ENCODE data around the gene RPP25.
"Not testable (repeated sequence)": the region's sequence is repeated elsewhere in the genome, so short reads cannot be mapped to it uniquely, and the experiment has no call there.

Gene RPP25

DNA sequence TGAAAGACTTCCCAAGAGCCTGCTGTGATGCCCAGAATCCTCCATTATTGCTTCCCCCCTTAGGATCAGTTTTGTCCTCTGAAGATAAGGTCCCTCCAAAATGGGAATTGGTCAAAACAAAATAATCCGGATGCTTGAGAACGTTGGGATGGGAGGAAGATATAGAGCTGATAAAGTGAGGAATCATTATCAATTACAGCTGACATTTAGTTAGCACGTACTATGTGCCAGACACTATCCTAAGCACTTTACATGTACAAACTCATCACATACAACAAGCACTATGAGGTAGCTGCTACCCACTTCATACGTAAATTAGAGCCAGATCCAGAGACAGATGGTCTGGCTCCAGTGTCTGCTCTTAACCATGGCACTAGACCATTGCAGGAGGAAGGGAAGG lies 6.6 kb upstream of the RPP25 start:
- in situ Hi-C loops (cut with MboI; ENCODE audit: low sequenced_read_pairs), result no loop called here

- in situ Hi-C loops (cut with MboI; ENCODE audit: low sequenced_read_pairs), result no loop called here
These were observed 6.1 kb upstream of the RPP25 start for GRCh38 chr15:74962671-74963070.

- in situ Hi-C loops (cut with MboI; ENCODE audit: low sequenced_read_pairs), result no loop called here
These were observed 5.6 kb upstream of the RPP25 start for GRCh38 chr15:74962219-74962618.

GRCh38 chr15:74961616-74962015 lies 5.0 kb upstream of the RPP25 start:
- in situ Hi-C loops (cut with MboI; ENCODE audit: low sequenced_read_pairs), result no loop called here

GRCh38 chr15:74960995-74961588 lies 4.5 kb upstream of the RPP25 start:
- in situ Hi-C loops (cut with MboI; ENCODE audit: low sequenced_read_pairs), result no loop called here

GRCh38 chr15:74960286-74960685 lies 3.7 kb upstream of the RPP25 start:
- in situ Hi-C loops (cut with MboI; ENCODE audit: low sequenced_read_pairs), result no loop called here

GRCh38 chr15:74959586-74959939 lies 3.0 kb upstream of the RPP25 start:
- in situ Hi-C loops (cut with MboI; ENCODE audit: low sequenced_read_pairs), result no loop called here

DNA sequence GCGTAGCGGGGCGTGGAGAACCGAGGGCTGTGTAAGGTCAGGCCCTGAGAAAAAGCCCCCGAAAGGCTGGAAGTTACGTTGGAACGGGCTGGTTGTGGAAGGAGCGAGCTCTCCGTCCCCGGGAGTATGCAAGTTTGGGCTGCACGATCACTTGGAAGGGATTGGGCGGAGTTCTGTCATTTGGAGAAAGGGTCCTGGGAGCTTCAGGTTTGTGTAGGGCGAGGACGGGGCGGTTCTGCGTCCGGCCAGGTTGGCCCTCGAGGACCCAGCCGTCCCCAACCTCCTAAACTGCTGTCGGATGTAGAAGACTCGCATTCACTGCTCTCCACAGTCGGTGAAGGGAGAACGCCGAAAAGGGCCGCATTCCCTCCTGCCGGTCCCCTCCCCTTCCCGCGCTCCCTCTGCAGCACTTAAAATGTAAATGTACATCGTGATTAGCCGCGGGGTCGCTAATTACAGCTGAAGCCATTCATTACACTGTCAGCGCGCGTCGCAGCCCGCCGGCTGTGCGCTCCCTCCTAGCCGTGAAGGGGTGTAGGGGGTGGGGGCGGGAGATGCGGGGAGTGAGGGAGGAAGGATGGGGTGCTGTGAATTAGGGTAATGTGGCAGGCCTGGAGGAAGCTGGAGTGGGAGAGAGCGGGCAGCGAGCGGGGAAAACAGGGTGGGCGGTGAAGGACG lies 2.5 kb upstream of the RPP25 start:
- in situ Hi-C loops (cut with MboI; ENCODE audit: low sequenced_read_pairs), result no loop called here

DNA sequence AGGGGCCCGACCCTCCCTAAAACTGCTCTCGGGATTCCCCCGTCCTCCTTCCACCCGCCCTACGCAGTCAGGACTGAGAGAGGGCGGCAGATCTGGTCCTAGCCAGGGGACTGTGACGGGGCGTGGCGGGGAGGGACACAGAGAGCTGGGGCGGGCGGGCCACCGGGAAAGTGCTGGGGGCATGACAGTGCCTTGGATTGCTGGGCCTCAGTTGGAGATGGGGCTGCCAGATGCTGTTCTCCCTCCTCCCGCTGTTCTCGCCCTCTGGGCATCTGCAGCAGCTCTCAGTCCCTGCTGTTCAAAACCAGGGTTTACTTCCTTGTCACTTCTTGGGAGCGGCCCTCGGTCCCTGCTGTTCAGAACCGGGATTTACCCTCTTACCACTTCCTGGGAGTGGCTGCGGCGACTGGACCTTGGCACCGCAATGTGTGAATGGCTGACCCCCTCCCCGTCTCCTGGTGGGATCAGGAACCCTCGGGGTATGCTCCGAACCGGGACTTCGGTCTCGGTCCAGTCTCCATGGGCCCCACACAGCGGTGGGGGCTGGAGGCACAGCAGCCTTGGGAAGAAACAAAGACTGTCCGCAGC lies 1.8 kb upstream of the RPP25 start:
- in situ Hi-C loops (cut with MboI; ENCODE audit: low sequenced_read_pairs), result no loop called here

GRCh38 chr15:74957476-74958035 lies 984 bp upstream of the RPP25 start:
- in situ Hi-C loops (cut with MboI; ENCODE audit: low sequenced_read_pairs), result no loop called here

- in situ Hi-C loops (cut with MboI; ENCODE audit: low sequenced_read_pairs), result no loop called here
These were observed 550 bp downstream of the RPP25 start for GRCh38 chr15:74955796-74956647.

DNA sequence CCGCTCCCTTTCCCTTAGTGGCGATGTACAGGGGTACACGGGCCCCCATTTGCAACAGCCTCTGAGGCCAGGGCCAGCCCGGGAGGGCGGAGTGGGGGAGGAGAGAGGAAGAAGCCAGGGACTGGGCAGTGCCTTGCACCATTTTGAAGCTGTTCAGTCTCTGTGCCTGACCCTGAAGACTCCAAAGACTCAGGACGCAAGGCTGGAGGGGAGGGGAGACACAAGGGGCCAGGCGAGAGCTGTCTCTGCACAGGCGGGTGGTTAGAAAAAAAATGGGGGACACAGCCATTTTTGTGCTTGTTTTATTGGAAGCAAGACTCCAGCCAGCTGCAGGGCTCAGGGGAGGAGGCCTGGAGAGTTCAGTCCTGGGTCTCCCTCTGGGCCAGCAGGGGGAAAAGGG lies 1.6 kb downstream of the RPP25 start:
- in situ Hi-C loops (cut with MboI; ENCODE audit: low sequenced_read_pairs), result no loop called here

GRCh38 chr15:74954515-74954914 lies 2.1 kb downstream of the RPP25 start:
- in situ Hi-C loops (cut with MboI; ENCODE audit: low sequenced_read_pairs), result no loop called here

DNA sequence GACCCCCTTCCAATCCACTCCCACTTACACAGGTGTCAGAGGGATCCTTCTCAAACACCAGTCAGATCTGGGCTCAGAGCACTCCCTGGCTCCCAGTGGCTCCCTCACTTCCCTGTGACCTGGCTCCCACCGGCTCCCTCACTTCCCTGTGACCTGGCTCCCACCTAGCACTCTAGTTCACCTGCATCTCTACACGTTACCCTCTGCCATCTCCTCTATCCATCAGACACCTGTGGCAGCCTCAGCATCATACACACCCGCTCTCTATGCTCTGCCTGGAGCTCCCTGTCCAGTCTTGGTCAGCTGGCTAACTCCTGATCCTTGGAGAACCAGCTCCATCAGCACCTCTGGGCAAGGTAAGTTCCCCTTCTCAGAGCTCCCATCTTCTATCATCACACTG lies 5.6 kb downstream of the RPP25 start:
- in situ Hi-C loops (cut with MboI; ENCODE audit: low sequenced_read_pairs), result no loop called here

- in situ Hi-C loops (cut with MboI; ENCODE audit: low sequenced_read_pairs), result no loop called here
These were observed 6.3 kb downstream of the RPP25 start for GRCh38 chr15:74950078-74950908.

DNA sequence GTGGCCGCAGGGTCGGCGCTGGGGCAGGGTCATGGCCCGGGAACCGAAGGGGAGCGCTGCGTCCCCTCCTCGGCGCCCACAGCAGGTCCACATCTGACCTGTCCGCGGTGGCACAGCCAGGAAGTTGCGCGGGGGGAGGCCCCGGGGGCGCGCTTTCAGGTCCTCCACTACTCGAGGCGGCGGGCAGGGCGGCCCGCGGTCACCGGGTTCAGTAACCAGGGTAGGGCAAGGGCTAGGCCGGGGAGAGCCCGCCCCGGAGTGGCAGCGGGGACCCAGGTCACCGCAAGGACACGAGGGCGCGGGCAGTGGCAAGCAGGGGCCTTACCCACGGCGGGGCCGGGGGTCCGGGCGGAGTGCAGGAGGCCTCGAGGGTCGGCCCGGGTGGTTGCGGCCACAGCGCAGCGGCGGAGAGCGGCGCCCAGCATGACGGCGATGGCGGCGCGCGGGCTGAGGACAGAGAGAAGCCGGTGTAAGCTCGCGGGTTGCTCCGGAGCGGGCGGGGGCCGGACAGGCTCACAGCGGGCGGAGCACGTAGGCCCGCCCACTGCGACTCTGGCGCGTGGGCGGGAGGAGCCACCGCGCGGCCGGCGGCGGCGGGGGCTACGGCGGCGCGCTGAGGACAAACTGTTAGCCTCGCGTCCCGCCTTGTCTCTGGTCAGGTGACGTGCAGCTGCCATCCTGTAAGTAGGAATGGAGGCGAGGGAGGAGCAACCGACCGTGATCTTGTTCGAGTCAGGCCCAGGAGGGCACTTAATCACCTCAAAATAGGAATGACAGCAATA lies 18.8 kb downstream of the RPP25 start, which contains the start of gene COX5A:
Gene COX5A, minus strand, starts transcription at position 484 of the 782 bp plus-strand sequence. Its CDS starts 59 bp downstream, at position 425.
- in situ Hi-C loops (cut with MboI; ENCODE audit: low sequenced_read_pairs), result no loop called here

DNA sequence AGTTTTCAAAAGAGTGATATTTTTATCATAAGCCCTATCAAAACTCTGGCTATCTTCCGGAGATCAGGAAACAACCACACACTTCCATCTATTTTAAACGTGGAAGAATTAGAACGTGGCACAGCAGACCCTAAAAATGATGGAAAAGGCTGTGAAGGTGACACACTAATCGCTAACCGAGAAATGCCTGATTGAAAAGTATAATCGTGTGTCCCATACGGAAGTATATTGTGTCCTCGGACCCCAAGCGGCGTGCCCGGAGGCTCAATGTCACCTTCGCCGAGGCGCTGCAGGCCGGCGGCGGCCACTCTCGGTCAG lies 19.3 kb downstream of the RPP25 start:
- in situ Hi-C loops (cut with MboI; ENCODE audit: low sequenced_read_pairs), result no loop called here

- in situ Hi-C loops (cut with MboI; ENCODE audit: low sequenced_read_pairs), result not testable (repeated sequence)
These were observed 21.4 kb downstream of the RPP25 start for GRCh38 chr15:74935193-74935592.

DNA sequence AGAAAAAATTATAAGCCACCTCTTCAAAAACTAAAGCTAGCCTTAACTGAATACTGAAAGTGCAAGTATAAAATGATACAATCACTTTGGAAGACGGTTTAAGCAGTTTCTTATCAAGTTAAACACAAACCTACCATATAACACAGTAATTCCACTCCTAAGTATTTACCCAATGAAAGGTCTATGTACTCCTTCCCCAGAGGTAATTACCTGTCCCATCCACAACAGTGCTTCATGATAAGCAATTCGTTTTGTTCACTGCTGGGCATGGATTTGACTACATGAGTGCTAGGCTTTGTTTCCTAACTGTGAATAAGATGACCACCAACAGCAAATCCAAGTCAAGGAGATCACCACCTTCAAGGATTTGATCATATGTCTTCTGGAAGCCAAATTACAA lies 23.0 kb downstream of the RPP25 start:
- in situ Hi-C loops (cut with MboI; ENCODE audit: low sequenced_read_pairs), result no loop called here

- in situ Hi-C loops (cut with MboI; ENCODE audit: low sequenced_read_pairs), result no loop called here
These were observed 27.8 kb downstream of the RPP25 start for GRCh38 chr15:74928771-74929198.
